HG02852 (cell line): ENCODE measurements around the gene ATG7.
"Not testable (repeated sequence)": the region's sequence is repeated elsewhere in the genome, so short reads cannot be mapped to it uniquely, and the experiment has no call there.

Experiments
- ATAC-seq: cut with Tn5 transposase; IDR thresholded peaks from one replicate; pipeline ENCODE4 v1.9.1; 2021; ENCODE audit warnings: mild to moderate bottlenecking, moderate library complexity; ENCODE audit not compliant: unreplicated experiment

ATG7 gene

GRCh38 chr3:11494131-11494916 lies 222.1 kb downstream of the ATG7 start:
- ATAC-seq, result no peak

- no peak for ATAC-seq
Observed at GRCh38 chr3:11495948-11496557, 223.9 kb downstream of the ATG7 start.

- no peak for ATAC-seq
Observed at GRCh38 chr3:11498177-11498576, 226.0 kb downstream of the ATG7 start.

GRCh38 chr3:11498646-11499045 lies 226.4 kb downstream of the ATG7 start:
- ATAC-seq, result no peak

GRCh38 chr3:11499144-11499543 lies 226.9 kb downstream of the ATG7 start:
- no peak for ATAC-seq

- ATAC-seq, result not testable (repeated sequence)
Observed at GRCh38 chr3:11502413-11502812, 230.2 kb downstream of the ATG7 start.

GRCh38 chr3:11507719-11508118 lies 235.5 kb downstream of the ATG7 start:
- no peak for ATAC-seq

- no peak for ATAC-seq
Observed at GRCh38 chr3:11508346-11509172, 236.4 kb downstream of the ATG7 start.

- ATAC-seq, result no peak
Observed at GRCh38 chr3:11509173-11510000, 237.2 kb downstream of the ATG7 start.

- no peak for ATAC-seq
Observed at GRCh38 chr3:11510001-11510340, 237.8 kb downstream of the ATG7 start.

GRCh38 chr3:11510356-11510755 lies 238.2 kb downstream of the ATG7 start:
- ATAC-seq, result no peak

- not testable (repeated sequence) for ATAC-seq
Observed at GRCh38 chr3:11511606-11512005, 239.4 kb downstream of the ATG7 start.

GRCh38 chr3:11513125-11513816 lies 241.1 kb downstream of the ATG7 start:
- not testable (repeated sequence) for ATAC-seq

GRCh38 chr3:11513817-11514135 lies 241.6 kb downstream of the ATG7 start:
- ATAC-seq, result no peak

- ATAC-seq, result no peak
Observed at GRCh38 chr3:11514191-11514821, 242.1 kb downstream of the ATG7 start.

GRCh38 chr3:11517601-11518000 lies 245.4 kb downstream of the ATG7 start:
- ATAC-seq, result no peak

GRCh38 chr3:11521167-11521566 lies 249.0 kb downstream of the ATG7 start:
- ATAC-seq, result no peak

- no peak for ATAC-seq
Observed at GRCh38 chr3:11522398-11522715, 250.2 kb downstream of the ATG7 start.

GRCh38 chr3:11522953-11523571 lies 250.9 kb downstream of the ATG7 start:
- no peak for ATAC-seq
